CD14-positive monocyte (primary cell): ENCODE measurements around the gene PCDHB5. TPM values are rescaled to one million over a fixed set of nuclear protein-coding genes. Genes with fewer than 3 reads are reported as not detected.
"Not testable (repeated sequence)": the region's sequence is repeated elsewhere in the genome, so short reads cannot be mapped to it uniquely, and the experiment has no call there.

Experiments
- DNase-seq, 3 donors: peaks; one replicate each; pipeline ENCODE4 v3.0.0-alpha.2; 2011 to 2022
- H2AFZ ChIP-seq: 2 replicates; pipeline ENCODE4 v1.6.0; 2012; ENCODE audit warnings: mild to moderate bottlenecking, low read depth, low read length, inconsistent platforms; ENCODE audit not compliant: insufficient read depth, poor library complexity, severe bottlenecking
- H3K27ac ChIP-seq, 2 donors: 1 replicate in 1 of 2; 2 replicates in 1 of 2; pipeline ENCODE4 v1.5.1; 2012 to 2013; ENCODE audit warnings: low read length in 2 of 2, control low read depth in 1 of 2, inconsistent platforms in 1 of 2, low read depth in 1 of 2, mild to moderate bottlenecking in 1 of 2
- H3K27me3 ChIP-seq, 2 donors: one replicate each; pipeline versions ENCODE4 v1.6.0 to v1.6.1; 2011 to 2013; ENCODE audit warnings: low read length in 2 of 2; ENCODE audit not compliant: control insufficient read depth in 2 of 2, insufficient read depth in 2 of 2
- H3K36me3 ChIP-seq, 2 donors: replicated peaks in 1 of 2; 1 replicate in 1 of 2; 2 replicates in 1 of 2; pipeline versions ENCODE4 v1.5.1 to v1.6.1; 2012 to 2013; ENCODE audit warnings: low read length in 2 of 2, control low read depth in 1 of 2, inconsistent platforms in 1 of 2, mild to moderate bottlenecking in 1 of 2; ENCODE audit not compliant: insufficient read depth in 2 of 2, control insufficient read depth in 1 of 2
- H3K4me1 ChIP-seq, 2 donors: 1 replicate in 1 of 2; 2 replicates in 1 of 2; pipeline versions ENCODE4 v1.5.1 to v1.6.1; 2012 to 2013; ENCODE audit warnings: low read length in 2 of 2, control low read depth in 1 of 2, inconsistent platforms in 1 of 2, mild to moderate bottlenecking in 1 of 2, moderate library complexity in 1 of 2; ENCODE audit not compliant: insufficient read depth in 2 of 2, control insufficient read depth in 1 of 2
- H3K4me2 ChIP-seq: replicated peaks from 2 replicates; pipeline ENCODE3; 2012; ENCODE audit warnings: low read length, moderate library complexity, mild to moderate bottlenecking; ENCODE audit not compliant: poor library complexity, severe bottlenecking; ENCODE audit errors: extremely low read depth
- H3K4me3 ChIP-seq, 3 experiments: fragments of 200-600 bp in 1 of 3; sonication (generic) in 1 of 3; replicated peaks in 1 of 3; 1 replicate in 2 of 3; 2 replicates in 1 of 3; pipeline ENCODE4 v1.5.1; 2011 to 2013; ENCODE audit warnings: low read length in 3 of 3, mild to moderate bottlenecking in 3 of 3, control low read depth in 2 of 3, low read depth in 2 of 3, inconsistent platforms in 1 of 3, moderate library complexity in 1 of 3
- H3K79me2 ChIP-seq: 2 replicates; pipeline ENCODE4 v1.6.0; 2012; ENCODE audit warnings: mild to moderate bottlenecking, control low read depth, inconsistent platforms, low read length, moderate library complexity; ENCODE audit not compliant: insufficient read depth
- H3K9ac ChIP-seq: 2 replicates; pipeline ENCODE4 v1.6.0; 2017; ENCODE audit warnings: low read length, mild to moderate bottlenecking; ENCODE audit not compliant: insufficient read depth, poor library complexity, severe bottlenecking
- H3K9me3 ChIP-seq, 2 donors: replicated peaks in 1 of 2; 1 replicate in 1 of 2; 2 replicates in 1 of 2; pipeline versions ENCODE4 v1.5.1 to v1.6.1; 2012 to 2013; ENCODE audit warnings: low read length in 2 of 2, control low read depth in 1 of 2; ENCODE audit not compliant: control insufficient read depth in 1 of 2, insufficient read depth in 1 of 2
- H4K20me1 ChIP-seq: 2 replicates; pipeline ENCODE4 v1.6.0; 2012; ENCODE audit warnings: mild to moderate bottlenecking, low read length, control low read depth, moderate library complexity; ENCODE audit not compliant: insufficient read depth
- H3K27ac Mint-ChIP-seq, 7 donors: one replicate each; pipeline ENCODE4 v1.8.0; 2020; ENCODE audit warnings: mild to moderate bottlenecking in 7 of 7, mixed read lengths in 7 of 7, moderate library complexity in 6 of 7, inconsistent platforms in 2 of 7
- H3K27me3 Mint-ChIP-seq, 3 donors: one replicate each; pipeline ENCODE4 v1.8.0; 2021 to 2022; ENCODE audit warnings: low read depth in 3 of 3, mild to moderate bottlenecking in 3 of 3, mixed read lengths in 3 of 3, moderate library complexity in 3 of 3, inconsistent platforms in 1 of 3
- H3K36me3 Mint-ChIP-seq, 2 donors: one replicate each; pipeline ENCODE4 v1.8.0; 2020; ENCODE audit warnings: mixed read lengths in 2 of 2, inconsistent platforms in 1 of 2, mild to moderate bottlenecking in 1 of 2
- H3K4me1 Mint-ChIP-seq: one replicate; pipeline ENCODE4 v1.8.0; 2020; ENCODE audit warnings: mild to moderate bottlenecking, mixed read lengths
- H3K4me3 Mint-ChIP-seq, 2 donors: one replicate each; pipeline ENCODE4 v1.8.0; 2020; ENCODE audit warnings: mild to moderate bottlenecking in 2 of 2, mixed read lengths in 2 of 2, moderate library complexity in 1 of 2
- H3K9me3 Mint-ChIP-seq, 7 donors: one replicate each; pipeline ENCODE4 v1.8.0; 2020 to 2022; ENCODE audit warnings: mixed read lengths in 7 of 7, mild to moderate bottlenecking in 6 of 7, moderate library complexity in 6 of 7, inconsistent platforms in 2 of 7
- WGBS: methylation state at CpG from one replicate; pipeline ENCODE4 v1.1.5; 2013; ENCODE audit warnings: missing lambda C conversion rate; ENCODE audit not compliant: insufficient coverage; 5-methylcytosine and 5-hydroxymethylcytosine counted together
- intact Hi-C, 2 donors: fragments of 100-400 bp; cut with micrococcal nuclease; formaldehyde crosslinking; loops; one replicate each; pipeline versions ENCODE4 v1.15.0 to v1.15.1; 2023
- polyA plus RNA-seq, 3 donors: library from polyadenylated mRNA; depleted of rRNA in 1 of 3; unstranded in 2 of 3; stranded (reverse) in 1 of 3; fragments of 300-500 nt in 2 of 3; fragments of >200 nt in 1 of 3; fragmentation: Illumina TruSeq in 2 of 3; gene quantifications; 1 replicate in 2 of 3; 2 replicates in 1 of 3; pipeline ENCODE4 v1.2.3, GENCODE V29; 2012 to 2021
- TF ChIP-seq, protein P1 (sequence below): fragments of 200-600 bp; IDR thresholded peaks from one replicate; pipeline ENCODE4 v1.8.0; 2022; ENCODE audit warnings: antibody characterized with exemption, mild to moderate bottlenecking

The PCDHB5 gene
- polyA plus RNA-seq, 3 donors, result not detected

DNA sequence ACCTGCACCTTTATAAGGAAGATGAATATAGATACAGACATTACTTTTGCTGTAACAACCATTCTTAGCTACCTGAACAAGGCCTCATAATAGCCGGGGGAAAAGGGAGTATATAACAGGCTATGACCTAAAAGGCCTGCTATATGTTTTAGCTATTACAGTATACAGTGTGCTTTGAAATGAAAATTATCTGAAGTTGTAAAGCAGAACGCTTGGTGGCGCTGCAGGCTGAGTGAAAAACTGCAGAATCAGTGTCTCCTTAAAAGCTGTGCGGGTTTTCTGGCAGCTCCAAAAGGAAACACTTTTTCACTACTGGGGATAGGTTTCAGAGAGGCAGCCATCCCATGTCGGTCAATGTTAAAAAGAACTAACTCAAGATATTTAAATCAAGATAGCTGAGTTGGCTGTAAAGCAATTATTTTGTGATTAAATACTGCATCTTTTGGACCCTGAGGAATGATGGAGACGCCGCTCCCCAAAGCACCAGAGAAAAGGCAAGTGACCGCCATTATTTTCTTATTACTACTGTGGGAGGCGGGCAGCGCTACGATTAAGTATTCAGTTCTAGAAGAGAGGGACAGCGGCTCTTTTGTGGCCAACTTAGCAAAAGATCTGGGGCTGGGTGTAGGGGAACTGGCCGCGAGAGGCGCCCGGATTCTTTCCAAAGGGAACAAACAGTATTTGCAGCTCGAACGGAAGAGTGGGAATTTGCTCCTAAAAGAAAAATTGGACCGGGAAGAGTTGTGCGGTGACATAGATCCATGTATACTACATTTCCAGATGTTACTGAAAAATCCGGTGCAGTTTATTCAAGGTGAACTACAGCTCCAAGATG, 20.8 kb downstream of the PCDHB5 start:
- TF ChIP-seq, protein P1, sequence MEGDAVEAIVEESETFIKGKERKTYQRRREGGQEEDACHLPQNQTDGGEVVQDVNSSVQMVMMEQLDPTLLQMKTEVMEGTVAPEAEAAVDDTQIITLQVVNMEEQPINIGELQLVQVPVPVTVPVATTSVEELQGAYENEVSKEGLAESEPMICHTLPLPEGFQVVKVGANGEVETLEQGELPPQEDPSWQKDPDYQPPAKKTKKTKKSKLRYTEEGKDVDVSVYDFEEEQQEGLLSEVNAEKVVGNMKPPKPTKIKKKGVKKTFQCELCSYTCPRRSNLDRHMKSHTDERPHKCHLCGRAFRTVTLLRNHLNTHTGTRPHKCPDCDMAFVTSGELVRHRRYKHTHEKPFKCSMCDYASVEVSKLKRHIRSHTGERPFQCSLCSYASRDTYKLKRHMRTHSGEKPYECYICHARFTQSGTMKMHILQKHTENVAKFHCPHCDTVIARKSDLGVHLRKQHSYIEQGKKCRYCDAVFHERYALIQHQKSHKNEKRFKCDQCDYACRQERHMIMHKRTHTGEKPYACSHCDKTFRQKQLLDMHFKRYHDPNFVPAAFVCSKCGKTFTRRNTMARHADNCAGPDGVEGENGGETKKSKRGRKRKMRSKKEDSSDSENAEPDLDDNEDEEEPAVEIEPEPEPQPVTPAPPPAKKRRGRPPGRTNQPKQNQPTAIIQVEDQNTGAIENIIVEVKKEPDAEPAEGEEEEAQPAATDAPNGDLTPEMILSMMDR, result no peak
- H4K20me1 ChIP-seq, result no peaks in the 10 kb centered on the region

DNA sequence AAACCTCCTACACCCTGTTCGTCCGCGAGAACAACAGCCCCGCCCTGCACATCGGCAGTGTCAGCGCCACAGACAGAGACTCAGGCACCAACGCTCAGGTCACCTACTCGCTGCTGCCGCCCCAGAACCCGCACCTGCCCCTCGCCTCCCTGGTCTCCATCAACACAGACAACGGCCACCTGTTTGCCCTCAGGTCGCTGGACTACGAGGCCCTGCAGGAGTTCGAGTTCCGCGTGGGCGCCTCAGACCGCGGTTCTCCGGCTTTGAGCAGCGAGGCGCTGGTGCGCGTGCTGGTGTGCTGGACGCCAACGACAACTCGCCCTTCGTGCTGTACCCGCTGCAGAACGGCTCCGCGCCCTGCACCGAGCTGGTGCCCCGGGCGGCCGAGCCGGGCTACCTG, 22.4 kb downstream of the PCDHB5 start:
- H3K9ac ChIP-seq, H3K79me2 ChIP-seq, H3K27ac Mint-ChIP-seq, H3K27ac ChIP-seq, DNase-seq, H3K4me1 Mint-ChIP-seq, H3K36me3 ChIP-seq, H3K4me1 ChIP-seq, H3K4me2 ChIP-seq, H3K36me3 Mint-ChIP-seq, H3K4me3 Mint-ChIP-seq, intact Hi-C loops, H2AFZ ChIP-seq, H3K27me3 ChIP-seq, H3K4me3 ChIP-seq, H4K20me1 ChIP-seq: not testable (repeated sequence)
- H3K27me3 Mint-ChIP-seq, result peaks cover 2 to 20% (median 19%) of the 10 kb centered on the region in 3 donors
- H3K9me3 Mint-ChIP-seq, result peaks cover 30 to 53% (median 36%) of the 10 kb centered on the region in 7 donors
- peaks cover 35 to 40% of the 10 kb centered on the region in 2 donors for H3K9me3 ChIP-seq
- 37% methylated on average over 27 of the region's 38 CpGs for WGBS

More for the DNA sequence above, 20.8 kb downstream of the PCDHB5 start:
- Histone ChIP-seq H3K9ac (no peak overlapping the region), H3K27ac (no peak overlapping the region), H3K27me3 (peaks cover 0 to 9% of the 10 kb centered on the region in 2 donors), H3K4me1 (no peaks in the 10 kb centered on the region), H3K4me2 (no peak overlapping the region), H3K79me2 (no peaks in the 10 kb centered on the region), H2AFZ (no peak overlapping the region), H3K4me3 (no peak overlapping the region), H3K36me3 (no peaks in the 10 kb centered on the region), H3K9me3 (peaks cover 48 to 54% of the 10 kb centered on the region in 2 donors)
- Mint-ChIP-seq H3K4me1 (no peaks in the 10 kb centered on the region), H3K27me3 (peaks cover 4 to 30% (median 25%) of the 10 kb centered on the region in 3 donors), H3K9me3 (peaks cover 43 to 67% (median 51%) of the 10 kb centered on the region in 7 donors), H3K36me3 (no peaks in the 10 kb centered on the region), H3K4me3 (peak overlapping the region in 1 of 2 donors; percentile 58), H3K27ac (no peak overlapping the region)
- DNase-seq, result no peak
- WGBS, result 35% methylated on average over 9 of the region's 21 CpGs
- intact Hi-C loops, result no loop called here

DNA sequence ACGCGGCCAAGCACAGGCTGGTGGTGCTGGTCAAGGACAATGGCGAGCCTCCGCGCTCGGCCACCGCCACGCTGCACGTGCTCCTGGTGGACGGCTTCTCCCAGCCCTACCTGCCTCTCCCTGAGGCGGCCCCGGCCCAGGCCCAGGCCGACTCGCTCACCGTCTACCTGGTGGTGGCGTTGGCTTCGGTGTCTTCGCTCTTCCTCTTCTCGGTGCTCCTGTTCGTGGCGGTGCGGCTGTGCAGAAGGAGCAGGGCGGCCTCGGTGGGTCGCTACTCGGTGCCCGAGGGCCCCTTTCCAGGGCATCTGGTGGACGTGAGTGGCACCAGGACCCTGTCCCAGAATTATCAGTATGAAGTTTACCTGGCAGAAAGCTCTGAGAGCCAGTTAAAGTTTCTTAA, 22.9 kb downstream of the PCDHB5 start:
- H3K79me2 ChIP-seq, H3K36me3 Mint-ChIP-seq, H4K20me1 ChIP-seq, H3K27ac ChIP-seq, H3K4me2 ChIP-seq, H3K4me3 ChIP-seq, H2AFZ ChIP-seq, H3K4me1 Mint-ChIP-seq, intact Hi-C loops, H3K27ac Mint-ChIP-seq, H3K27me3 ChIP-seq, H3K36me3 ChIP-seq, DNase-seq, H3K4me1 ChIP-seq, H3K9ac ChIP-seq: not testable (repeated sequence)
- 39% methylated on average over 20 of the region's 28 CpGs for WGBS
- peaks cover 34 to 38% of the 10 kb centered on the region in 2 donors for H3K9me3 ChIP-seq
- Mint-ChIP-seq H3K4me3 (peak overlapping the region in 1 of 2 donors; percentile 15), H3K27me3 (peaks cover 2 to 19% (median 18%) of the 10 kb centered on the region in 3 donors), H3K9me3 (peaks cover 30 to 53% (median 34%) of the 10 kb centered on the region in 7 donors)
